Frontal cortex (tissue), 4 donors: Measurements from ENCODE around the gene PKD1. TPM values are rescaled to one million over a fixed set of nuclear protein-coding genes. Genes with fewer than 3 reads are reported as not detected.
A peak's percentile ranks its signal among the peaks of the same experiment; 100 is the strongest.

Experiments used
- DNase-seq, 2 donors: peaks; one replicate each; pipeline ENCODE4 v3.0.0; 2012; ENCODE audit warnings: low spot score in 2 of 2
- FAIRE-seq: peaks from 2 replicates; lab custom pipeline; 2012; peaks lifted over from hg19 to GRCh38; lab: Jason Lieb, UNC
- total RNA-seq: library from RNA; depleted of rRNA; stranded (reverse); fragments of >200 nt; gene quantifications from one replicate; pipeline ENCODE4 v1.2.3, GENCODE V29; 2014
- donor health status: control.
- donor health status: control.
- donor health status: control.

PKD1 gene
- total RNA-seq, 1 donor from 2014 or later = 58.3 TPM

- DNase-seq (peak in 1 of 2 donors; percentile 40), FAIRE-seq (no peak)
These were observed 53.3 kb downstream of the PKD1 start for GRCh38 chr16:2082171-2082982.

- DNase-seq (peak in 1 of 2 donors; percentile 38), FAIRE-seq (no peak)
These were observed 54.3 kb downstream of the PKD1 start for GRCh38 chr16:2081201-2082084.

- no peak for DNase-seq
- no peak for FAIRE-seq
These were observed 55.7 kb downstream of the PKD1 start for GRCh38 chr16:2079991-2080390.

DNA sequence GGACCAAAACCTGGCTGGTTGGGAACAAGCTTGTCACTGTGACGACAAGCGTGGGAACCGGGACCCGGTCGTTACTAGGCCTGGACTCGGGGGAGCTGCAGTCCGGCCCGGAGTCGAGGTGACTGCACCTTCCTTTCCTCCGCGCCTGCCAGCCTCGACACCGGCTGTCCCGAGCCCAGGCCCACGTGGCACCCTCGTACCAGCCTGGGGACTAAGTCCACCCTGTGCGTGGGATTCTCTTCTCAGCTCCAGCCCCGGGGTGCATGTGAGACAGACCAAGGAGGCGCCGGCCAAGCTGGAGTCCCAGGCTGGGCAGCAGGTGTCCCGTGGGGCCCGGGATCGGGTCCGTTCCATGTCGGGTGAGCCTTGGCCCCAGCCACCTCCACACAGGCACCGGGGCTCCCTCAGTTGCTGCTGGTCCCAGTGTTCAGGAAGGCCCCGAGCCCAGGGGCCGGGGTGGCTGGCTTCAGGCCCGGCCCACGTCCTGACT, 56.3 kb downstream of the PKD1 start:
- FAIRE-seq (no peak), DNase-seq (no peak)

DNA sequence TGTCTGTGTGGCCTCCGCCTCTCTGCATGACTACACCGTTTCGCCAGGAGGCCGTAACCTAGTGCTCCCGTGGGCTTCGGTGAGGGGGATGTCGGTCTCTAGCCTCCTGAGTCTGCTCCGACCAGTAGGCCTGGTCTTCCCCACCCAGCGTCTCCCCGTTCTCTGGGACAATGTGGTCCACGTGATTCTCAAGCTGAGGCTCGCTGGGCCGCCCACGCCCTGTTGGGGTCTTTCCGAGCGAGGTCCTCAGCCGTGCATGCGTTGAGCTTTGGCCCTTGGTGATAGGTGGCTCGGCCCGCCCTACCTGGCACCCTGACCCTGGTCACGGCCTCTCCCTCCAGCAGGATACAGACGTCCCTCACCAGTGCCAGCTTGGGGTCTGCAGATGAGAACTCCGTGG, 57.0 kb downstream of the PKD1 start:
- FAIRE-seq = no peak

GRCh38 chr16:2078096-2078495, 57.6 kb downstream of the PKD1 start:
- no peak for DNase-seq
- no peak for FAIRE-seq

More for the DNA sequence above, 57.0 kb downstream of the PKD1 start:
- no peak for DNase-seq

DNA sequence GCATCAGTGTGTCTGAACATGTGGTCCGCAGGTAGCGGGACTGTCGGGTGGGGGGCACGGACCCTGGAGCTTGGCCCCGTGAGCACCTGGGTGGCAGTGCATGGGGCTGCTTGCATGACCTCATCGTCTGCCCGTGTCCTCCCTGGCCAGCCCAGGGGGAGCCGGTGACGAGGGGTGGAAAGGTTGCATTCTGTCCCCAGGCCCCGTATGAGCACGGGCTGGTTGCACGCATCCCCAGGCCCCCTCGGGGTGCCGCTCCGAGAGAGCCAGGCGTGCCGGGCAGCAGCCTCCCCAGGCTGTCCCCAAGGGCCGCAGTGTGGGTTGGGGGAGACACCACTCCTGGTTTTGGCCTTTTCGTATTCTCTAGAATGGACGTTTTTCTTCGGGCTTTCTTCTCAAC, 58.0 kb downstream of the PKD1 start:
- DNase-seq (no peak), FAIRE-seq (no peak)

GRCh38 chr16:2077016-2077415, 58.7 kb downstream of the PKD1 start:
- FAIRE-seq = no peak
- DNase-seq = no peak

GRCh38 chr16:2076072-2076865, 59.4 kb downstream of the PKD1 start:
- FAIRE-seq (no peak), DNase-seq (no peak)

DNA sequence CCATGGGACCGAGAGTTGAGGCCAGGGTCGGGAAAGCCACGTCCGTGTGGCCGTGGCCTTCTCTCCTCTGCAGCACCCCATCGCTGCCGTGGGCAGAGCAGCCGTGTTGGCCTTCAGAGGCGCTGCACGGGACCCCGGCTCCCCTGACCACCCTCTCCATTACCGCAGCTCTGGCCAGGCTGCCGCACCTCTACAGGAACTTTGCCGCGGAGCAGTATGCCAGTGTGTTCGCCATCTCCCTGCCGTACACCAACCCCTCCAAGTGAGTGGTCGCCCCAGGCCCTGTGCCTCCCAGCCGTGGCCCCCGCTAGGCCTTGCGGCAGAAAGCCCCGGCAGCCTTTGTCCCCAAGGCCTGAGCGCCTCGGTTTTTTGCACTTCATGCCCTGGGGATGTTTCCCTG, 60.1 kb downstream of the PKD1 start:
- FAIRE-seq = no peak
- DNase-seq = no peak

DNA sequence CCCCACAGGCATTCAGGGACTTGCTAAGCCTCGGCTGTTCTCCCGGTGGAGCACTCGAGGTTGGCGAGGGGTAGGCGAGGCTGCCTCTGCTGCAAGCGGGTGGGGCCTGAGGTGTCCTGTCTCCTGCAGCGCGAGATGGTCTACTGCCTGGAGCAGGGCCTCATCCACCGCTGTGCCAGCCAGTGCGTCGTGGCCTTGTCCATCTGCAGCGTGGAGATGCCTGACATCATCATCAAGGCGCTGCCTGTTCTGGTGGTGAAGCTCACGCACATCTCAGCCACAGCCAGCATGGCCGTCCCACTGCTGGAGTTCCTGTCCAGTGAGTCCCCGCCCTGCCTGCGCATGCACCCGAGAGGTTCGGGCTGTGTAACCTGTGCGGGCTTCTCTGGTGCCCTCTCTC, 61.6 kb downstream of the PKD1 start:
- FAIRE-seq (no peak), DNase-seq (no peak)

DNA sequence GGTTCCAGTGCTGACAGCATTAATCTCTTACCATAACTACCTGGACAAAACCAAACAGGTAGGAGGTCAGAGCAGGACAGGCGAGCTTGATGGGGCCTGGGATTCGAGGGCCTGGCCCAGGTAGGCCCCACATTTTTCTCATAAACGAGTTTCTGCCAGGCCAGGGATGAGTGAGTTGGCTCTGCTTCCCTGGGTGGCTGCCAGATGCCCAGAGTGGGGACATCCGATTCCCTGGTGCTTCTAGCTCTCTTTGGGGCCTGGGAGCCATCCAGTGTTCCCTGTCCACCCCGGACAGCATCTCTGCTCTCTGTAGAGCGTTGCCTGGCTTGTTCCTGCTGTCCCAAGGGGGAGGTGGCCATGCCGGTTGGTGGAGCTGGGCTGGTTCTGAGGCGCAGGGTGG, 62.8 kb downstream of the PKD1 start:
- DNase-seq (no peak), FAIRE-seq (no peak)

GRCh38 chr16:2071454-2072202, 64.1 kb downstream of the PKD1 start:
- FAIRE-seq = no peak
- no peak for DNase-seq

GRCh38 chr16:2070576-2071453, 64.9 kb downstream of the PKD1 start:
- no peak for FAIRE-seq
- no peak for DNase-seq

GRCh38 chr16:2066139-2066538, 69.6 kb downstream of the PKD1 start:
- DNase-seq (no peak), FAIRE-seq (no peak)

DNA sequence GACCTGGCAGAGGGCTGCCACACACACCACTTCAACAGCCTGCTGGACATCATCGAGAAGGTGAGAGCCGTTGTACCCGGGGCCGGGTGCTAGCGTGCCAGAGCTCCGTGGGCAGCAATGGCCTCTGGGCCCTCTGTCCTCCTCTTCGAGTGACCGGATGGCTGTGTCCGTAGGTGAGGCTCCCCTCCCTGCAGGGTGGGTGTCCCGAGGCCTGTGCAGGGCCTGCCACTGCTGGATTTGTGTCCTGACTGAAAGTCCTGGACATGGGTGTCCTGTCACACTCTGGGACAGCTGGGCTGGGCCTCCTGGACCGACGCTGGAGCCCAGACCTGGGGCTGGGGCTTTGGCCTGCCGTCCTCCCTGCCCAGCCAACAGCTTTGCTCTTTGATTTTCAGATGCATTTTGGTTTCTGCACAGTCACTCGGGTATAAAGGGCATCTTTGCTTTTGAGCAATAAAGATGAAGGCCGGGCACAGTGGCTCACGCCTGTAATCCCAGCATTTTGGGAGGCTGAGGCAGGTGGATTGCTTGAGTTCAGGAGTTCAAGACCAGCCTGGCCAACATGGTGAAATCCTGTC, 71.2 kb downstream of the PKD1 start:
- FAIRE-seq (no peak), DNase-seq (no peak)

GRCh38 chr16:2063861-2064260, 71.8 kb downstream of the PKD1 start:
- FAIRE-seq (no peak), DNase-seq (no peak)

GRCh38 chr16:2062801-2063200, 72.9 kb downstream of the PKD1 start:
- no peak for FAIRE-seq

More at GRCh38 chr16:2062801-2063200, 72.9 kb downstream of the PKD1 start:
- no peak for DNase-seq
